Body of pancreas (tissue), 4 donors: ENCODE data around the gene SLC5A10.

ENCODE experiments used
- POLR2A ChIP-seq, 3 donors: fragments of 450-650 bp; IDR thresholded peaks; one replicate each; pipeline ENCODE4 v1.6.1; 2016; ENCODE audit warnings: antibody characterized with exemption in 3 of 3, mild to moderate bottlenecking in 2 of 3
- TF ChIP-seq, protein P1 (sequence below), 7 experiments: fragments of 450-650 bp in 4 of 7; fragments of 200-600 bp in 3 of 7; sonication (generic) in 3 of 7; IDR thresholded peaks; one replicate each; pipeline ENCODE4 v1.5.1; 2016 to 2019; ENCODE audit warnings: antibody characterized with exemption in 7 of 7

- TF ChIP-seq, protein P1, sequence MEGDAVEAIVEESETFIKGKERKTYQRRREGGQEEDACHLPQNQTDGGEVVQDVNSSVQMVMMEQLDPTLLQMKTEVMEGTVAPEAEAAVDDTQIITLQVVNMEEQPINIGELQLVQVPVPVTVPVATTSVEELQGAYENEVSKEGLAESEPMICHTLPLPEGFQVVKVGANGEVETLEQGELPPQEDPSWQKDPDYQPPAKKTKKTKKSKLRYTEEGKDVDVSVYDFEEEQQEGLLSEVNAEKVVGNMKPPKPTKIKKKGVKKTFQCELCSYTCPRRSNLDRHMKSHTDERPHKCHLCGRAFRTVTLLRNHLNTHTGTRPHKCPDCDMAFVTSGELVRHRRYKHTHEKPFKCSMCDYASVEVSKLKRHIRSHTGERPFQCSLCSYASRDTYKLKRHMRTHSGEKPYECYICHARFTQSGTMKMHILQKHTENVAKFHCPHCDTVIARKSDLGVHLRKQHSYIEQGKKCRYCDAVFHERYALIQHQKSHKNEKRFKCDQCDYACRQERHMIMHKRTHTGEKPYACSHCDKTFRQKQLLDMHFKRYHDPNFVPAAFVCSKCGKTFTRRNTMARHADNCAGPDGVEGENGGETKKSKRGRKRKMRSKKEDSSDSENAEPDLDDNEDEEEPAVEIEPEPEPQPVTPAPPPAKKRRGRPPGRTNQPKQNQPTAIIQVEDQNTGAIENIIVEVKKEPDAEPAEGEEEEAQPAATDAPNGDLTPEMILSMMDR (IDR thresholded peaks at IDR 0.05), result no peak
- no peak for TF ChIP-seq POLR2A (IDR thresholded peaks at IDR 0.05)
Measured at GRCh38 chr17:18948476-18949006, 3.4 kb upstream of the SLC5A10 start.
